HG02981 (cell line): ENCODE results near the gene SGMS1.
"Not testable (repeated sequence)": the region's sequence is repeated elsewhere in the genome, so short reads cannot be mapped to it uniquely, and the experiment has no call there.

Experiments used
- ATAC-seq: cut with Tn5 transposase; IDR thresholded peaks from one replicate; pipeline ENCODE4 v1.9.1; 2021; ENCODE audit warnings: mild to moderate bottlenecking, moderate library complexity; ENCODE audit not compliant: unreplicated experiment

SGMS1 gene

DNA sequence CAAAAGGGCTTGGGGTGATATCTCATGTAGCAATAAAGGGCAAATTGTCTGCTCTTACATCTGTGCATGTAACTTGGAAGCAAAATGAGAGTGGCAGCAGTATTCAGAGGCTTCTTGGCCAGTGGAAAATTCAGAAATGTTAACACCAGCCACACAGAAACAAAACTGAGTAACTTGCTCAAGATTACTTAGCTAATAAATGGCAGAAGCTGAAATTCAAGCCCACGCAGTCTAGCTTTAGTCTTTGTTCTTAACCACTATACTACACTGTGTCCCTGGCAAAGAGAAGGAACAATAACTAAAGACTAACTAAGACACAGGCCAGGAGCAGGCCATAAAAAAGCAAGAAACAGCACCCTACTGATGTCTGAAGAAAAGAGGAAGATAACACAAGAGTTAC is 186.5 kb downstream of the SGMS1 start:
- ATAC-seq: peak; percentile 47

DNA sequence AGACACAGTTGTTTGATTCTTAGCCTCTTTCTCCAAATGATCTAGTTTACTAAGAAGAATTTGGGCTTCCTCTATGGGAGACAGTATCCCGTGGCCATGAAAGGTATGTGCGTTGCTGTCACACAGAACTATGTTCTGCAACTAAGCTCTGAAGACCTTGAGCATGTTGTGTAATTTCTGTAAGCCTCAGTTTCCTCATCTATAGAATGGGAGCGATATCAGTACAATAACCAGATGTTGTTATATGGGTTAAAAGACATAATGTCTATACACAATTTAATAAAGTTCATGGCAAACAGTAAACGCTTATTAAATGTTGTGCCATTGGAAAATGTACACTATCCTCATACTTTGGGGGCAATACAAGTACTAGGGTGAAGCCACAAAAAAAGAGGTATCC is 187.0 kb downstream of the SGMS1 start:
- ATAC-seq: no peak

DNA sequence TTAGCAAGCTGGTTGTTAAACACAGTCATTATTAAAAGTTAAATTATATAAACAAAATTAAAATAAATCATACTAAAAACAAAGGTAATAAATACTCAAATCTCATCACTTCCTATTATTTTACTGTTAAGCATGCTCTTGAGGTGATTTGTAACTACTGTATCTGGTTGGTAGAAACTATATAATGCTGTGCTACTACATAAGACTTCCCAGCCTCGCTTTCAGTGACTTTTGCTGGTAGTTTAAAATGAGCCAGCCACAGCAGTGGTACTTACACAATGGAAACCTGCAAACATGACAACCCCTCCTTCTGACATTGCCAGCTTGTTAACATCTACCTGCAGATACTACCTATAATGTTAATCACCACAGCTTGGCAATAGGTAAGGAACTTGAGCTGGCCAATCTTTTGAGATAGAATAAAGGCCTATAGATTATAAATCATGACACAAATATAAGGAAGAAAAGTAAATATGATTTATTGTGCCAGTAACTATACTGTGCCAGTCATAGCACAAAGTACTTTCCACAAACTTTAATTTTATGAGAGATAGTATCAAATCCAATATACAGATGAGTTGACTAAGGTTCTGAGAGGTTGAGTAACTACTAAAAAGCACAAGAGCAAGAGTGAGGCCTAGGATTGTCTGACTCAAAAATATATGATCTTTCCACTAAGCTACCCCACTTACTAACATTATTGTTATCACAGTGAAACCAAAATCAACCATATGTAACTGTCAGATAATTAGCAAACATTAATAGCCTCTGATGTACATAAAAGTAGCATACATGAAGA is 191.3 kb downstream of the SGMS1 start:
- peak; percentile 45 for ATAC-seq

DNA sequence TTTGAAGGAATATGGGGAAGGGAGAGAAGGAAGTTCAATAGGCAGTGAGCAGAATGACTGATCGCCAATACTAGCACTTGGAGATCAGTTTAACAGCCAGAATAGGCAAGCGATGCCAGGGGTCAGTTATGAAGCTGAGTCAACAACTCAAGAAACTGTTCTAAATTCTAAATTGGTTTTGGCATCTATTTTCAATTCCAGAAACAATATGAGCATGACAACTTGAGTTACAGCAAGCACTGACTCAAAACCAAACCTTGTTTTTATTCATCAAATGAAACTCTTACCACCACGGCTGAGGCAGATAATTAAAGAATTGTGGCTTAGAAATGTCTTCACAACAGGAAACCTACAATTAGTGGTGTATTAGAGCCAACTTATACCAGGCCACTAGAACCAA is 192.0 kb downstream of the SGMS1 start:
- peak; percentile 73 for ATAC-seq

DNA sequence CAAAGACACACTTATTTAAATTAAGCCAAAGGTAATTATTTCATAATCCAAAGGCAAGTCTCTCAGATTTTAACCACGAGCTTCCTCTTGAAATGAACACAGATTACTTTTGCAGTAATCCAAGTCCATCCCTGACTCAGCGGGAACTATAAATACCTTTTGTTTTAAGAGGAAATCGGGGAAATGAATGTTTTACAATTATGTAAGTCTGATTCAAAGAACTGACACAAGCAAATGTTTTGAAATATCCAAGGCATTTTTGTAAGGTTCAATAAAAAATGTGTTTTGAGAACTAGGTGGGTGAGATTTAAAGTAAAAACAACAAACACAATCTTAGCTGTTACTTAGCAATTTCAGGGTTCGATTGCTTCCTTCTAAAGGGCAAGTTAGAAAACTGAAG is 192.6 kb downstream of the SGMS1 start:
- no peak for ATAC-seq

DNA sequence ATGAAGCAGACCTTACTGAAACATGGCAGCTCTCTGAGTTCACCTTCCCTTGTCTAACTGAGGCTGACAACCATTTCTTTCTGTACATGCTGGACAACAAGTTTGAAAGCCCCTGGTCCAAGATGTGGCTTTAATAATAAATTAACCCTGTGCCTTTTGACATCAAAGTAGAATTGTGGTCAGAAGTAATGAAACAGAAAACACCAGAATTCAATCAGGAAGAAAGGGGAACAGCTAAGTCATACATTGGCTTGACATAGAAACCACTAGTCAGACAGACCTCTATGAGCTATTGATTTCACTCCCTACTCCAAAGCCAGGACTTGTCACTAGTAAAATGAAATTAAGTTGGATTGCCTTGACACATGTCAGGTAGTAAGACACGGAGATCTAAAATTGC is 197.3 kb downstream of the SGMS1 start:
- ATAC-seq: peak; percentile 90

DNA sequence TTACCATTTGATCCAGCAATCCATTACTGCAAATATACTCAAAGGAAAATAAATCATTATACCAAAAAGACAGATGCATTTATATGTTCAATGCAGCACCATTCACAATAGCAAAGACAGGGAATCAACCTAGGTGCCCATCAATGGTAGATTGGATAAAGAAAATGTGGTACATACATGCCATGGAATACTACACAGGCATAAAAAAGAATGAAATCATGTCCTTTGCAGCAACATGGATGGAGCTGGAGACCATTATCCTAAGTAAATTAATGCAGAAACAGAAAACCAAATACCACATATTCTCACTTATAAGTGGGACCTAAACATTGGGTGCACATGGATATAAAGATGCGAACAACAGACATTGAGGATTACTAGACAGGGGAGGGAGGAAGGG is 198.5 kb downstream of the SGMS1 start:
- not testable (repeated sequence) for ATAC-seq

DNA sequence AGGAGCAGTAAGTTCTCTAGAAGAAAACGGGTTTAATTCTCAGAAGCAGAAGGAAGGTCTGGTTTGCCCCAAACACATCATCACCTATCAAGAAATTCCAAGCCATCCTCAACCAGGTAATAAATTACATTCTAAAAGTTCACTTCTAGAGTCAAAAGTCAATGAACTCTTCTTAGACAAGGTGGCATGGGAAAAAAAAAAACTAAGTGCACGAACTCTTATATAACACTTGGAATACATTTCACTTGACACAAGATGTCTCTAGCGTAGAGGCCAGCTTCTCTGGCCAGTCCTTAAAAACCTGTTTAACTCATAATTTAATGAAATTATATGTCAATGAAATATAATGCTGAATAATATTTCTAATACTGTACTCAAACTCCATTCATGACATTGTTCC is 200.3 kb downstream of the SGMS1 start:
- ATAC-seq: no peak

DNA sequence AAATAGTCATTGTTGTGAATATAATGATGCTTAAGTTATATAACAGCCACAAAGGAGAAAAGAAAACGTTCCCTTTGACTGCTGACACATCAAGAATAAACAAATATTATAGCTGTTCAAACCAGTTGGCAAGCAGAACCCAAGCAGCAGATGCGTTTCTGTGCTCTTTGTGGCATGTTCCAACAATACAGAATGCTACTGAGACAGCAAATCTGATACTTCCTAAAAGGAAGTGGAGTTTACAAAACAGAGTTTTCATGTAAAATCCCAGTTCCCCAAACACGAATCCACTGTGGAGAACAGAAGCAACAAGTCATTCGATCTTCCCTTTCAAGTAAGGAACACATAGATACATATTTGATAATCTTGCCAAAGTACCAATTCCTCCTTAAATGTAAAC is 201.5 kb downstream of the SGMS1 start:
- ATAC-seq: no peak

DNA sequence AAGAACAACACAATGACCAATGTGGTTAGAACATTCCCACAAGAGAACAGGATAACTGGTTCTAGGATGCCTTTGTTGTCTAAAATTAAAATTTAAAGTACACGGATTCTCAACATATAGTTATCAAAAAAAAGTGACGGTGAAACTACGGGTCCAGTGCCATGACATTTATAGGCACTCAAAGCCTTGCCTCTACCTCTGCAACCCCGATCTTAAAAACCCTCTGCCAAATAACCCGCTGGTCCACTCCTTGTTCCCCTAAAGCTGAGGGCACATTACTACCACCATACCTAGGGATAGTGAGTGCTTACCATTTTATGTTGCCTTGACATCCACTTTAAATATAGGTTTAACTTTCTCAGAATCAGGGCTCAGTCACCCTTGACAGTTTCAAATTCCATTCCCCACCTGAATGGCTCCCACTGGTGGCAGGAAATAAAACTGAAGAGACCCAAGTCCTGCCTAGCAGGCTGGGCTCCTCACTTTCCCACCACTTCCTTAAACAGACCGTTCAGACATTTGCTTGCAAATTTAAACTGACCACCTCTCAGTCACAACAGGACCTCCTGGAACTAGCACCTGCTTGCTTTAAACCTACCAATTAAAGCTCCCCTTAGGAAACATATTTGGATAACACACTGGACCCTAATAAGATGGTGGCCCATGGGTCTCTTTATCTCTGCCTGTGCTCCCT is 202.6 kb downstream of the SGMS1 start:
- peak; percentile 39 for ATAC-seq

DNA sequence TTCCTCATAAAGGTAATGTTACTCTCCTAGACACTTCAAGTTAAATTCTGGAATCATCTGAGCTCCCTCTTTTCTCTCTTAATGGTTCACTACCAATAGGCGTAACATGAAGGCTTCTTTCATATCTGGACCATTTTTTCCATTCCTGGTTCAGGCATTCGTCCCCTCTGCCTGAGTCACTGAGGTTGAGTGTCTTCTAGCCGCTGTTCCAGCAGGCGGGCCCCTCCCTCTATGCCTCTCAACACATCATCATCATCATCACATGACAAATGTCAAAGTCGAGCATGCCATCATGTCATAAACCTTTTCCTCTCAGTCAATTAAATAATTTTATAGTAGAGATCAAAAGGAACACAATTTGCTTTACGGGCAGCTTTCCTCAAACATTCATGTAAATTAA is 203.6 kb downstream of the SGMS1 start:
- ATAC-seq: no peak

DNA sequence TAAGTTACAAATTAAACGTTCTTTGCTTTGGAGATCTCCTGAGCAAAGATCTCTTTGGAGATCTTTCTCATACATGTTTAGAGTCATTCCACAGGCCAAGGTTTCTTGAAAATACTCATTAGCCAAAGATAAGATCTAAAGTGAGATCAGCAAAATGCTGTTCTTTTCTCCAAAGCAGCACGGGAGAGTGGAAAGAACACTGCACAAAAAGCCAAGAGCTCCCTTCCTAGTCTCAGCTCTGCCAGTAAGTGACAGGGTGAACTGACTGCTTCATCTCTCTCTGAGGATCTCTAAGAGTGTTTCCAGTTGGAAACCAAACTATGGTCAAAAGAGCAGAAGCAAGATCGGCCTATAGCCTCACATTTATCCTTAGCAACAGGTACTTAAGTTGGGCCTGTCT is 204.0 kb downstream of the SGMS1 start:
- ATAC-seq: no peak

DNA sequence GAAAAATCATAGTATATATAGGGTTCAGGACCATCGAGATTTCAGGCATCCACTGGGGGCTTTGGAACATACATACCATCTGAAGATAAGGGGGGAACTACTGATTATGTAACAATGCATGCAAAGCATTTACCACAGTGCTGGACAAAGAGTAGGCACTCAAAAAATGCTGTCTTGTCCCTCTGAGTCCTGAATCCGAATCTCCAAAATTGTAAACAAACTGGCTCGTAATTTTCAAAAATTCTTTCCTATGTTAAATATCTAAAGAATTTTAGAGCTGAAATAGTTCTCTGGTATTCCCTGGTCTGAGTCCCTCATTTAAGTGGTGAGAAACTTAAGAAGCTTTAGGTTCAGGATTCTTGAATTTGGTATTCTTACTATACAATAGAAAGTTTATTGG is 204.7 kb downstream of the SGMS1 start:
- no peak for ATAC-seq

DNA sequence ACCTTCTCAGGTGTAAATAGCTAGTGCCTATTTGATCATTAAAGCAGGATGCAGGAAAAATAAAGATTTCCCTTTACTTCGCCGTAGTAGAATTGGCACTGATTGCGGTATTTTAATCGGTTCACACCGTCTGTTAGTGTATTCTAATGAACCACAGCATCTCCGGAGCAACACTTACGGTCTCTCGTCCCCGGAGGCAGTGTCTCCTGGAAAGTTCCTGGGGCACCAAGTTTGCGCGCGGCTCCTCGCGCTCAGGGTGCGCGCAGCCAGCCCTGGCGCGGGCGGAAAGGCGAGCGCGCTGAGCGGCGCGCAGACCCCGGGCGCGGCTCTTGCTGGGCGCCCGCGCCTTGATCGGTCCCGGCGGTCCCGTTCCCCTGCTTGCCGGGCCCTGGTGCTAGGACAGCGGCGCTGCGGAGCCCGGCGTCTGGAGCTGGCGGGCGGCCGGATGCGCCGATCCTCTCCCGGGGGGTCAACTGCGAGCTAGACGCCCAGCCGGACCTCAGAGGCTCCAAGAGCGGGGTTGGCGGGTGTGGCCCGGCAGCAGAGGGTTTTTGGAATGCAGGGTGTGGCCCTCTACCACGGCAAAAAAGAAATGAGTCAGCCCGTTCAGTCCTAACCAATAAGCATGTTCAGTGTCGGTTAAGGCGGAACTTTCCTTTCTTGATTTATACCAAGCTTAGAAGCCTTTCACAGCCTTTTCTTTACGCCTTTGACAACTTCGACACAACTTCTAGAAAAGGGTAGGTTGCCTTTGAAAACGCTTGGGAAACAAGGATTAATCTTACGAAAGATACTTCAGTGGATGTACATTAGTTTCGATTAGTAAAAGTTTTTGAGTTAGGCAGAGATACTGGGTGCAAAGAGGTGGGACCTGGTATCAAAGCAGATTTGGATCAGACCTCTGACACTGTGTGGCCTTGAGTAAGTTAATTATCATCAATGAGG is 205.6 kb downstream of the SGMS1 start:
- peak; percentile 70 for ATAC-seq

DNA sequence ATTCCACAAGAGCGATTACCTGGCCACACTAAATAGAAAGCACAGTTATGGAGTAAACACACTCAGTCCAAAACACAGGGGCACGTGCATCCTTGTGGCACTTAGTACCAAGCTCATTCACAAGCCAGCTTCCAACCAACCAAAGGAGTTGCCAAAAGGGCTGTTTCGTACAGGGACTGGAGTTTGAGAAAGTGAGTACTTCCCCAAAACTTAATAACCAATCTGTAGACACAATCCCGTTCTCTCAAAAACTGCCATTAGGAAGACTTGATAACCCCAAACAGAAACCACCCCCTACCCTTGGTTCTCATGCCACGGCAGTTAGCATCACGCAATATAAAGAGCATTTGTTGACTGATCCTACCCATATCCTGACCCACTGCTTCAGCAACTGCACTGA is 206.3 kb downstream of the SGMS1 start:
- peak; percentile 11 for ATAC-seq

DNA sequence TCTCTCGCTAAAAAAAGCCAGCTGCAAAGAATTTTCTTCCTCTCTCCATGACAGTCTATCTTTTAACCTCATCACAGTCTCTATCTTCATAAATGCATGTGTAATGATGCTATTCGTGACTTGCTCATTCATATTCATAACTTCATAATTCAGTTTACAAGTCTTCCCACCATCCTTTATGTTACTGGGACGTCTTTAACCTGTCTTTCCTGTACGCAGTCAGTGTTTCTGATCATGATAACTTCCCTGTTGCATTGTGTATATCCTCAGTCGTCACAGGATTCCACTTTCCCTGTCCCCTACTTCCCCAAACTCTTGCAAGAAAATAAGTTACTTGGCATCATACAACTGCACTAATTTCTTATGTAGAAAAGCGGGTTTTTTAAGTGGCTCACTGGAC is 206.9 kb downstream of the SGMS1 start:
- ATAC-seq: no peak

DNA sequence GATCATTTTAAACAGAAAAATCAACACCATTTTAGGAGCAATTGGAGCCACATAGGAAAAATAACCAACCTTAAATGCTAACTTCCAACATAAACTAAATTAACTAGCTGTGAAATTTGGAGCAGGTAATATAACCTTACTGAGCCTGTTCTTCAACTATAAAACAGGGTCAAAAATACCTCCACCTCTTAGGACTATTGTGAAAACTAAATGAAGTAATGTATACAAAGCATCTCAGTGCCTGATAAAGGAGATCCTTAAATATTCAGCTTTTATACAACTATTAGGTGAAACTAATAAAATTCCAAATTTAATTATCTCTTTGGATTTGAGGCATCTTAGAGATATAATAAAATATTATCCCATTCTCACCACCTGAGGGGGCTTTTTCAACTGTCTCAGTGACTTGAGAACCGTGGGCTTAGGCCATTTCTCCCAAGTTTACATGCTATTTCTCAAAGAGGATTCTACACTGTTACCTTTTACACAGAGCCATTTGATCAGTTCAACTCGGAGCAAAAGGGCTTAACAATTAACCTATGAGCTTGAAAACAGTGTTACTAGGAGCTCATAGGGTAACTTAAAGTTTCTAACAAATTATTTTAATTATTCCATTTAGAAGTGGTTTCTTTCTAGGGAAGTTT is 207.5 kb downstream of the SGMS1 start:
- ATAC-seq: no peak

DNA sequence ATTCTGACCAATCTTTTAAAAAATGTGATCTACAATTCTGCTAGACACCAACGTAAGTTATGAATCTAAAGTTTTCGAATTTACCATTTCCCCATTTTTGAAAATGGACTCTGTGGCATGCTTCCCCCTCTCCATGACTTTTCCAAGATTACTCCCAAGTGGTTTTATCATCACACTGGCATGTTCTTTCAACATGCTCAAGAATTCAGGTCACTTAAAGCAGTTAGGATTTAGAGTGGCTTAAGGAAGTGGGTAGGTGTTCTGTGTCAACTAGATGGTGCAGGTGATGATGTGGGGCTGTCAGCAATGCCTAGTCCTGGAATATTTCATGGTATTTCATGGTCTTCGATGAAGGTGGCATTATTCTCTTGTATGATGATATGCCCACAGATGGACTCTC is 208.5 kb downstream of the SGMS1 start:
- no peak for ATAC-seq

DNA sequence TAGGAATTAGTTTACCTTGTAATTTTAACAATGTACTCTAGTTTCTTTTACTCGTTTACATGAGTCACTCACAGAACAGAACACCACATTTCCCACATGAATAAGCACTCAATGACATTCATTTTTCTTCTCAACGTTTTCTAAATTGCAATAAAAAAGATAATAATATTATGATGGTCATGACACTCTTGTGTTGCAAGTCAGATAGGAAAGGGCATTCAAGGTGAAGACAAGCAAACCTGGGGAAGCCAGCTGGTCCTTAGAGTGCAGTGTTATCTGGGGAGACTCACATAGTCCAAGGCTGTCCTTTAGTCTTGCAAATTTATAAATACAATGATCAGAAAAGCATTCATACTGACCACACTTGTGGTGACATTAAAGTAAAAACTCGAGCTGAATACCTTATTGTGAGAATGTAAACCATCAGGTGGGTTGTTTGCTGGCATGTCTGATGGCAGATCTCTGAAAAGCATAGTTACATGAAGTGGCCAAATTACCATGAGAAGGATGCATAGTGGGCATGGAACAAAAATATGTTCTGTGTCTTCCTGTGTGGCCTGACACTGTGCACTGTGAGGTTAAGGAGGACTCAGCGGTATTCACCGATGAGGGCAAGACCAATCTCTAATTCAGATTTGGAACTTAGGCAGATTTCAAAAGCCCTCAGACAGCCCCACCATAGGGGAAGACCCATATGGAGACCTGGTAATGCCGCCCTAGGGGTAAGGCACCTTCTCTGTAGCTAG is 213.5 kb downstream of the SGMS1 start:
- ATAC-seq: no peak

DNA sequence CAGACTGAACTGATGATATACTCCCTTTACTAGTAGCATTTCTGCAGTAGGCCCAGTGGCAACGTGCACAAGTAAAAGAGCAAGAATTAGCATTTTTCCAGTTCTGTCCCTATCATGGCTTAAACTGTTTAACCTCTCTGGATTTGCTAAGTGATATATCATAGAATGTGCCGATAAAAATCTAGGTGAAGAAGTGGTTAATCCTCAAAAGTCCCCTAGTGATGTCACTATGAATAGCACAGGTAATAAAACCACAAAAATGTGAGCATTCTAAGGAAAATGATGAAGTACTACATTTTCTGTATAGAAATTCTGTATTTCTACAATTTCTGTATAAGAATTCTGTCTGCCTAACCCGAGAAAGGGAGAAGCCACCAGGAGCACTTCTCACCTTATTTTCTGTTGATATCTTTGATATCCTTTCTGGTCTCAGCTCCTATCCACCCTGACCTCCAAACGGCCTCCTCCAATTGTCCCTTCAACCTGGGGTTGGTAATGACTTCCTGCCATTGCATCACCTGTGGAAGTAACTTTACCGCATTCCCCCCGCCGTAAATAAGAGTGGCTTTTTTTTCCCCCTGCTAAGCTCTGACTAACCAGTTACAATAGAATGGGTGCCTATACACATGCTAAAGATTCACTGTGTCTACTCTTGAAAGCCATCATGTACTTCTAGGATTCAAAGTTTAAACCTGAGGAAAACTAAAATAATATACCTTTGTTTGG is 216.5 kb downstream of the SGMS1 start:
- ATAC-seq: no peak
